ENCODE data around the gene GLG1. TPM values are rescaled to one million over a fixed set of nuclear protein-coding genes. Genes with fewer than 3 reads are reported as not detected.

GLG1 gene
- total RNA-seq, 3 donors from 2014 or later (not counting 1 experiment from before 2014, with no cell fraction given), result 184 to 225 (median 188) TPM

DNA sequence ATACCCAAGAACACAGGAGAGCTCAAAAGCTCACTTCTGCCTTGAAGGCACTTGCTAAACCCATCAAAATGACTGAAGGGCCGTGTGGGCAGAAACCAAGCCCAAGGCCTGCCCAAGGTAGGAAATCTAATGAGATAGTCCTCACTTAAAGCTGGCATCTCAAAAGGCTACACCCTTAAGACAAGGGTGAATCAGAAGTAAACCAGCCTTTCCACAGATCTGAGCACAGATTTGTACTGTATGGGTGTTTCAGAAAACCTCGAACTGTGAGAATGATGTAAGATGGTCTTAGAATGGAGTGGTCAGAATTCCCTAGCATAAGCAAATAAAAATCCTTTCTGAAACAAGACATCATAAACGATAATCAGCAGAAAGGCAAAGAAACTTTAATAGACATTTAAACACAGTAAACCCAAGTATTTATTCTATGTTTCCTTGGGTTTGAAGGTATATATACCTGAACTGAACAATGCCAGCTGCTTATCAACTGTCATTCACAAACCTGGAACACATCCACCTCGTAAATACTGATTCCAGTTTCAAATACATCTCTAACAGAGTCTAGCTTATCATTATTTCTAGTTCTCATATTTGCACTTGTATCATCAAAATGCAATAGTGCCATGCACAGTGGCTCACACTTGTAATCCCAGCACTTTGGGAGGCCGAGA, 37.8 kb downstream of the GLG1 start:
- Mint-ChIP-seq H3K4me3 (no peak overlapping the region), H3K27ac (peak overlapping the region; percentile 21 to 77), H3K36me3 (no peaks in the 10 kb centered on the region), H3K4me1 (peaks cover 75 to 87% of the 10 kb centered on the region in 2 donors), H3K9me3 (no peaks in the 10 kb centered on the region), H3K27me3 (ENCODE audit: low read depth in 2 of 2) (no peaks in the 10 kb centered on the region)
- TF ChIP-seq, protein P1, sequence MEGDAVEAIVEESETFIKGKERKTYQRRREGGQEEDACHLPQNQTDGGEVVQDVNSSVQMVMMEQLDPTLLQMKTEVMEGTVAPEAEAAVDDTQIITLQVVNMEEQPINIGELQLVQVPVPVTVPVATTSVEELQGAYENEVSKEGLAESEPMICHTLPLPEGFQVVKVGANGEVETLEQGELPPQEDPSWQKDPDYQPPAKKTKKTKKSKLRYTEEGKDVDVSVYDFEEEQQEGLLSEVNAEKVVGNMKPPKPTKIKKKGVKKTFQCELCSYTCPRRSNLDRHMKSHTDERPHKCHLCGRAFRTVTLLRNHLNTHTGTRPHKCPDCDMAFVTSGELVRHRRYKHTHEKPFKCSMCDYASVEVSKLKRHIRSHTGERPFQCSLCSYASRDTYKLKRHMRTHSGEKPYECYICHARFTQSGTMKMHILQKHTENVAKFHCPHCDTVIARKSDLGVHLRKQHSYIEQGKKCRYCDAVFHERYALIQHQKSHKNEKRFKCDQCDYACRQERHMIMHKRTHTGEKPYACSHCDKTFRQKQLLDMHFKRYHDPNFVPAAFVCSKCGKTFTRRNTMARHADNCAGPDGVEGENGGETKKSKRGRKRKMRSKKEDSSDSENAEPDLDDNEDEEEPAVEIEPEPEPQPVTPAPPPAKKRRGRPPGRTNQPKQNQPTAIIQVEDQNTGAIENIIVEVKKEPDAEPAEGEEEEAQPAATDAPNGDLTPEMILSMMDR (IDR thresholded peaks at IDR 0.05), result no peak
- Histone ChIP-seq H3K27ac (ENCODE audit: low read length) (no peak overlapping the region), H3K4me3 (ENCODE audit: low read length) (no peak overlapping the region), H3K27me3 (ENCODE audit: control insufficient read depth, insufficient read depth, low read length) (no peaks in the 10 kb centered on the region), H3K36me3 (ENCODE audit: control insufficient read depth, insufficient read depth, low read length) (no peaks in the 10 kb centered on the region), H3K9me3 (ENCODE audit: control insufficient read depth, insufficient read depth, low read length) (no peaks in the 10 kb centered on the region), H3K4me1 (ENCODE audit: control insufficient read depth, insufficient read depth, low read length) (peaks cover 35% of the 10 kb centered on the region)
- intact Hi-C loops (cut with micrococcal nuclease), result loop anchor here (10.0 kb wide), 1 partner anchor 54 kb away; no protein-coding TSS in a partner anchor
- DNase-seq (no peak), ATAC-seq (no peak)
- 93% methylated on average over 3 of the region's 5 CpGs for WGBS (ENCODE audit: insufficient coverage)

DNA sequence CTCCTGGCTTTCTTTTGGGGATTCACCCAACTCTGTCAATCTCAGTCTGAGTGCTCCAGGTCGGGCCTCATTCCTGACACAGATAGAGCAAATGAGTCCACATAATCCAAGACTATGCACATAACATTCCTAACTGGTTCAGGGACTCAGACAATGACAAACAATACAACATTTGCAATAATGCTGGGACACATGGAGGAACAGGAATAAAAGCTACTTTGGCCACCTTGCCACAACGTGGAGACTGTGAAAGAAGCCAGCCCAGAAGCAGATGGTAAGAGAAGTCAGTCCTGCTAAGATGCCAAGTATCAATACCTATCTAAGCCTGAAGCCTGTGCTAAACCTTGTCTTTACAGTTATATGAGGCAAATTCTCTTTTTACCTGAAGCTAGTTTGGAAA, 39.0 kb downstream of the GLG1 start:
- Histone ChIP-seq H3K9me3 (ENCODE audit: control insufficient read depth, insufficient read depth, low read length) (no peaks in the 10 kb centered on the region), H3K4me1 (ENCODE audit: control insufficient read depth, insufficient read depth, low read length) (peaks cover 37% of the 10 kb centered on the region), H3K27ac (ENCODE audit: low read length) (no peak overlapping the region), H3K4me3 (ENCODE audit: low read length) (no peak overlapping the region), H3K27me3 (ENCODE audit: control insufficient read depth, insufficient read depth, low read length) (no peaks in the 10 kb centered on the region), H3K36me3 (ENCODE audit: control insufficient read depth, insufficient read depth, low read length) (no peaks in the 10 kb centered on the region)
- WGBS (ENCODE audit: insufficient coverage), result 94% methylated on average over 2 of the region's 2 CpGs
- TF ChIP-seq, protein P1 (IDR thresholded peaks at IDR 0.05), result no peak
- Mint-ChIP-seq H3K4me3 (peak overlapping the region; percentile 9), H3K27me3 (ENCODE audit: low read depth in 2 of 2) (no peaks in the 10 kb centered on the region), H3K27ac (peak overlapping the region; percentile 77 to 85), H3K9me3 (no peaks in the 10 kb centered on the region), H3K36me3 (no peaks in the 10 kb centered on the region), H3K4me1 (peaks cover 81 to 91% of the 10 kb centered on the region in 2 donors)
- no peak for DNase-seq
- ATAC-seq, result no peak
- intact Hi-C loops (cut with micrococcal nuclease), result loop anchor here (10.0 kb wide), 1 partner anchor 53 kb away; no protein-coding TSS in a partner anchor

DNA sequence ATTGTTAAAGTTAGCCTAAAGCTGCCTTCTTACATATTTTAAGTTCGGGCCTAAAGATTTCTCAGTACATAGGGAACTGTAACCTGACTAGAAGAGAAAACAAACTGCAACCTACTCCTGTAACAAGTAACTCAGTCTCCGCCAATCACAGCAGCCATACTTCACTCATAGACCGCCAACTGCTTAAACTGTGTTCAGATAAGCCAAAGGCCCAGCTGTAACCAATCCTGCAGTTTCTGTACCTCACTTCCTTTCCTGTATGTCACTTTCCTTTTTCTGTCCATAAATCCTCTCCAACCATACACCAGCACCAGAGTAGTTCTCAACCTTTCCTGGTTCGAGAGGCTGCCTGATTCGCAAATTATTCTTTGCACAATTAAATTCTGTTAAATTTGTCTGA, 41.5 kb downstream of the GLG1 start:
- no peaks in the 10 kb centered on the region for H3K27me3 ChIP-seq (ENCODE audit: control insufficient read depth, insufficient read depth, low read length)
- Mint-ChIP-seq H3K9me3 (no peaks in the 10 kb centered on the region), H3K36me3 (no peaks in the 10 kb centered on the region), H3K27ac (peak overlapping the region; percentile 77 to 85), H3K27me3 (ENCODE audit: low read depth in 2 of 2) (no peaks in the 10 kb centered on the region), H3K4me3 (peak overlapping the region; percentile 58), H3K4me1 (peaks cover 80 to 90% of the 10 kb centered on the region in 2 donors)
- H3K36me3 ChIP-seq (ENCODE audit: control insufficient read depth, insufficient read depth, low read length), result no peaks in the 10 kb centered on the region
- WGBS (ENCODE audit: insufficient coverage), result 97% methylated on average over 5 of the region's 5 CpGs
- TF ChIP-seq, protein P1 (IDR thresholded peaks at IDR 0.05), result no peak
- DNase-seq (no peak), ATAC-seq (no peak)
- H3K9me3 ChIP-seq (ENCODE audit: control insufficient read depth, insufficient read depth, low read length), result no peaks in the 10 kb centered on the region
- H3K4me3 ChIP-seq (ENCODE audit: low read length), result no peak overlapping the region
- peaks cover 31% of the 10 kb centered on the region for H3K4me1 ChIP-seq (ENCODE audit: control insufficient read depth, insufficient read depth, low read length)
- no peak overlapping the region for H3K27ac ChIP-seq (ENCODE audit: low read length)
- intact Hi-C loops (cut with micrococcal nuclease), result loop anchor here (10.0 kb wide), 1 partner anchor 51 kb away; no protein-coding TSS in a partner anchor

Data from natural killer cell (primary cell).